Stomach (tissue), 4 donors: Measurements from ENCODE around the gene PRPS1L1.

Source experiments
- CTCF ChIP-seq, 7 experiments: fragments of 450-650 bp in 4 of 7; fragments of 200-600 bp in 3 of 7; sonication (generic) in 3 of 7; IDR thresholded peaks; one replicate each; pipeline ENCODE4 v1.5.1; 2016 to 2019; ENCODE audit warnings: antibody characterized with exemption in 7 of 7, control low read depth in 2 of 7, mild to moderate bottlenecking in 1 of 7
- POLR2A ChIP-seq, 4 donors: fragments of 450-650 bp; IDR thresholded peaks; one replicate each; pipeline ENCODE4 v1.6.1; 2016; ENCODE audit warnings: antibody characterized with exemption in 4 of 4, control low read depth in 2 of 4, mild to moderate bottlenecking in 1 of 4, moderate library complexity in 1 of 4

DNA sequence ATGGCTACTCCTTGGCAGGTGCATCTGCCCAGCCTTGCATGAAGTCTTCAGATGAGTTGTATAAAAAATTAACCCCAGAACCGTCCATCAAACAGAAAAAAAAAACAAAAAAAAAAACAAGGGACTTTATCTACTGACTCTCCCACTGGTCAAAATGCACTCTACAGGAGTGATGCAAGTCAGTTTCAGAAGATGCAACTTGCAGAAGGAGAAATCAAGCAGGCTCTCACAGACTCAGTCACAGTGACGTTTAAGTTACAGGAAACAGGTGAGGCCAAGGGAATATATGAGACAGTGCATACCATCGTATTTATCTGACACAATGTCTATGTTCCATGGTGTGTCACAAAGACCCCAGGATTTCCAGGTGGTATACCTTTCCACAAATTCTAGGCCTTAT, 17.5 kb upstream of the PRPS1L1 start:
- TF ChIP-seq CTCF (IDR thresholded peaks at IDR 0.05) = no peak
- TF ChIP-seq POLR2A (IDR thresholded peaks at IDR 0.05) = no peak
